Prostate gland (tissue), 2 donors: ENCODE results near the gene NHS.

Experiments
- POLR2A ChIP-seq: fragments of 450-650 bp; IDR thresholded peaks from one replicate; pipeline ENCODE4 v1.6.1; 2016; ENCODE audit warnings: antibody characterized with exemption, mild to moderate bottlenecking
- POLR2AphosphoS5 ChIP-seq: sonication (generic); formaldehyde crosslinking; IDR thresholded peaks from one replicate; pipeline ENCODE4 v1.6.1; 2017; ENCODE audit warnings: antibody characterized with exemption
- TF ChIP-seq, protein P1 (sequence below), 4 experiments: fragments of 200-600 bp in 2 of 4; fragments of 450-650 bp in 2 of 4; sonication (generic) in 2 of 4; IDR thresholded peaks; 1 replicate in 3 of 4; 2 replicates in 1 of 4; pipeline ENCODE4 v1.5.1; 2016 to 2019; ENCODE audit warnings: antibody characterized with exemption in 4 of 4, mild to moderate bottlenecking in 2 of 4, moderate library complexity in 2 of 4

GRCh38 chrX:17476411-17476810, 101.4 kb downstream of the NHS start:
- TF ChIP-seq, protein P1, sequence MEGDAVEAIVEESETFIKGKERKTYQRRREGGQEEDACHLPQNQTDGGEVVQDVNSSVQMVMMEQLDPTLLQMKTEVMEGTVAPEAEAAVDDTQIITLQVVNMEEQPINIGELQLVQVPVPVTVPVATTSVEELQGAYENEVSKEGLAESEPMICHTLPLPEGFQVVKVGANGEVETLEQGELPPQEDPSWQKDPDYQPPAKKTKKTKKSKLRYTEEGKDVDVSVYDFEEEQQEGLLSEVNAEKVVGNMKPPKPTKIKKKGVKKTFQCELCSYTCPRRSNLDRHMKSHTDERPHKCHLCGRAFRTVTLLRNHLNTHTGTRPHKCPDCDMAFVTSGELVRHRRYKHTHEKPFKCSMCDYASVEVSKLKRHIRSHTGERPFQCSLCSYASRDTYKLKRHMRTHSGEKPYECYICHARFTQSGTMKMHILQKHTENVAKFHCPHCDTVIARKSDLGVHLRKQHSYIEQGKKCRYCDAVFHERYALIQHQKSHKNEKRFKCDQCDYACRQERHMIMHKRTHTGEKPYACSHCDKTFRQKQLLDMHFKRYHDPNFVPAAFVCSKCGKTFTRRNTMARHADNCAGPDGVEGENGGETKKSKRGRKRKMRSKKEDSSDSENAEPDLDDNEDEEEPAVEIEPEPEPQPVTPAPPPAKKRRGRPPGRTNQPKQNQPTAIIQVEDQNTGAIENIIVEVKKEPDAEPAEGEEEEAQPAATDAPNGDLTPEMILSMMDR (IDR thresholded peaks at IDR 0.05) = no peak
- TF ChIP-seq POLR2A (no peak), POLR2AphosphoS5 (no peak)
